ENCODE measurements around the gene NFIA. TPM values are rescaled to one million over a fixed set of nuclear protein-coding genes. Genes with fewer than 3 reads are reported as not detected.

The NFIA gene
- total and polyA plus RNA-seq, 2 donors (not counting 1 experiment from before 2014, with no cell fraction given): 5.4 to 11.0 TPM

- Histone ChIP-seq H3K4me1 (ENCODE audit: control insufficient read depth, extremely low read depth, insufficient read depth, low read length) (no peaks in the 10 kb centered on the region), H3K4me2 (ENCODE audit: extremely low read depth, insufficient read depth, low read length) (no peak overlapping the region), H3K9me3 (ENCODE audit: control insufficient read depth, insufficient read depth, low read depth, low read length) (no peaks in the 10 kb centered on the region), H3K27ac (ENCODE audit: insufficient read depth, low read length) (no peak overlapping the region), H3K79me2 (ENCODE audit: control insufficient read depth, insufficient read depth, low read length) (no peaks in the 10 kb centered on the region), H3K4me3 (replicated peaks in 1 of 4; ENCODE audit: control extremely low read depth in 1 of 4, insufficient read depth in 1 of 4, low read depth in 3 of 4, low read length in 4 of 4) (no peak overlapping the region), H3K9ac (ENCODE audit: insufficient read depth, low read length) (no peak overlapping the region), H3K27me3 (ENCODE audit: control insufficient read depth, insufficient read depth, low read length) (no peaks in the 10 kb centered on the region), H2AFZ (ENCODE audit: low read length) (no peak overlapping the region), H3K36me3 (ENCODE audit: control insufficient read depth, insufficient read depth, low read length) (no peaks in the 10 kb centered on the region), H4K20me1 (ENCODE audit: control insufficient read depth, extremely low read depth, insufficient read depth, low read length) (no peaks in the 10 kb centered on the region)
- no peak for TF ChIP-seq EZH2 (IDR thresholded peaks at IDR 0.05; ENCODE audit: low read length, missing control alignments)
- no peak for TF ChIP-seq CTCF (conservative IDR thresholded peaks at IDR 0.05 in 1 of 2, IDR thresholded peaks at IDR 0.05 in 1 of 2; ENCODE audit: low read depth in 1 of 2, low read length in 2 of 2)
- DNase-seq (ENCODE audit: low read depth in 2 of 2): no peak
These were observed 411.6 kb downstream of the NFIA start for GRCh38 chr1:61494000-61494399.

- Histone ChIP-seq H4K20me1 (ENCODE audit: control insufficient read depth, extremely low read depth, insufficient read depth, low read length) (no peaks in the 10 kb centered on the region), H3K4me2 (ENCODE audit: extremely low read depth, insufficient read depth, low read length) (no peak overlapping the region)
These were observed 414.1 kb downstream of the NFIA start for GRCh38 chr1:61496501-61496900.

GRCh38 chr1:61497013-61497412 is 414.7 kb downstream of the NFIA start:
- H3K36me3 ChIP-seq (ENCODE audit: control insufficient read depth, insufficient read depth, low read length): no peaks in the 10 kb centered on the region

More at GRCh38 chr1:61496501-61496900, 414.1 kb downstream of the NFIA start:
- TF ChIP-seq EZH2 (IDR thresholded peaks at IDR 0.05; ENCODE audit: low read length, missing control alignments) (no peak), CTCF (conservative IDR thresholded peaks at IDR 0.05 in 1 of 2, IDR thresholded peaks at IDR 0.05 in 1 of 2; ENCODE audit: low read depth in 1 of 2, low read length in 2 of 2) (no peak)
- H3K79me2 ChIP-seq (ENCODE audit: control insufficient read depth, insufficient read depth, low read length): no peaks in the 10 kb centered on the region
- H3K36me3 ChIP-seq (ENCODE audit: control insufficient read depth, insufficient read depth, low read length): no peaks in the 10 kb centered on the region
- H2AFZ ChIP-seq (ENCODE audit: low read length): no peak overlapping the region
- no peak overlapping the region for H3K4me3 ChIP-seq (replicated peaks in 1 of 4; ENCODE audit: control extremely low read depth in 1 of 4, insufficient read depth in 1 of 4, low read depth in 3 of 4, low read length in 4 of 4)
- no peak overlapping the region for H3K9ac ChIP-seq (ENCODE audit: insufficient read depth, low read length)
- H3K9me3 ChIP-seq (ENCODE audit: control insufficient read depth, insufficient read depth, low read depth, low read length): no peaks in the 10 kb centered on the region
- H3K27ac ChIP-seq (ENCODE audit: insufficient read depth, low read length): no peak overlapping the region
- no peaks in the 10 kb centered on the region for H3K4me1 ChIP-seq (ENCODE audit: control insufficient read depth, extremely low read depth, insufficient read depth, low read length)
- peak in 1 of 2 donors; percentile 16 for DNase-seq (ENCODE audit: low read depth in 2 of 2)
- no peaks in the 10 kb centered on the region for H3K27me3 ChIP-seq (ENCODE audit: control insufficient read depth, insufficient read depth, low read length)

More at GRCh38 chr1:61497013-61497412, 414.7 kb downstream of the NFIA start:
- no peaks in the 10 kb centered on the region for H3K27me3 ChIP-seq (ENCODE audit: control insufficient read depth, insufficient read depth, low read length)
- no peak overlapping the region for H3K4me3 ChIP-seq (replicated peaks in 1 of 4; ENCODE audit: control extremely low read depth in 1 of 4, insufficient read depth in 1 of 4, low read depth in 3 of 4, low read length in 4 of 4)
- DNase-seq (ENCODE audit: low read depth in 2 of 2): no peak
- no peaks in the 10 kb centered on the region for H3K79me2 ChIP-seq (ENCODE audit: control insufficient read depth, insufficient read depth, low read length)
- no peak overlapping the region for H3K4me2 ChIP-seq (ENCODE audit: extremely low read depth, insufficient read depth, low read length)
- H3K27ac ChIP-seq (ENCODE audit: insufficient read depth, low read length): no peak overlapping the region
- TF ChIP-seq EZH2 (IDR thresholded peaks at IDR 0.05; ENCODE audit: low read length, missing control alignments) (no peak), CTCF (conservative IDR thresholded peaks at IDR 0.05 in 1 of 2, IDR thresholded peaks at IDR 0.05 in 1 of 2; ENCODE audit: low read depth in 1 of 2, low read length in 2 of 2) (no peak)
- H2AFZ ChIP-seq (ENCODE audit: low read length): no peak overlapping the region
- no peaks in the 10 kb centered on the region for H3K4me1 ChIP-seq (ENCODE audit: control insufficient read depth, extremely low read depth, insufficient read depth, low read length)
- no peaks in the 10 kb centered on the region for H4K20me1 ChIP-seq (ENCODE audit: control insufficient read depth, extremely low read depth, insufficient read depth, low read length)
- H3K9ac ChIP-seq (ENCODE audit: insufficient read depth, low read length): no peak overlapping the region
- no peaks in the 10 kb centered on the region for H3K9me3 ChIP-seq (ENCODE audit: control insufficient read depth, insufficient read depth, low read depth, low read length)

Measured in fibroblast of lung (primary cell).